Activated naive CD8-positive, alpha-beta T cell treated with anti-CD3 and anti-CD28 coated beads, Interleukin-2, amount 50 U/mL, for 16 hours (primary cell): ENCODE data around the gene FGF22.
"Not testable (repeated sequence)": the region's sequence is repeated elsewhere in the genome, so short reads cannot be mapped to it uniquely, and the experiment has no call there.

Experiments
- DNase-seq: peaks from one replicate; pipeline ENCODE4 v3.0.0-alpha.2; 2020; ENCODE audit warnings: low read depth, low spot score

The FGF22 gene

GRCh38 chr19:607301-608154 lies 32.2 kb upstream of the FGF22 start:
- DNase-seq, result no peak

DNA sequence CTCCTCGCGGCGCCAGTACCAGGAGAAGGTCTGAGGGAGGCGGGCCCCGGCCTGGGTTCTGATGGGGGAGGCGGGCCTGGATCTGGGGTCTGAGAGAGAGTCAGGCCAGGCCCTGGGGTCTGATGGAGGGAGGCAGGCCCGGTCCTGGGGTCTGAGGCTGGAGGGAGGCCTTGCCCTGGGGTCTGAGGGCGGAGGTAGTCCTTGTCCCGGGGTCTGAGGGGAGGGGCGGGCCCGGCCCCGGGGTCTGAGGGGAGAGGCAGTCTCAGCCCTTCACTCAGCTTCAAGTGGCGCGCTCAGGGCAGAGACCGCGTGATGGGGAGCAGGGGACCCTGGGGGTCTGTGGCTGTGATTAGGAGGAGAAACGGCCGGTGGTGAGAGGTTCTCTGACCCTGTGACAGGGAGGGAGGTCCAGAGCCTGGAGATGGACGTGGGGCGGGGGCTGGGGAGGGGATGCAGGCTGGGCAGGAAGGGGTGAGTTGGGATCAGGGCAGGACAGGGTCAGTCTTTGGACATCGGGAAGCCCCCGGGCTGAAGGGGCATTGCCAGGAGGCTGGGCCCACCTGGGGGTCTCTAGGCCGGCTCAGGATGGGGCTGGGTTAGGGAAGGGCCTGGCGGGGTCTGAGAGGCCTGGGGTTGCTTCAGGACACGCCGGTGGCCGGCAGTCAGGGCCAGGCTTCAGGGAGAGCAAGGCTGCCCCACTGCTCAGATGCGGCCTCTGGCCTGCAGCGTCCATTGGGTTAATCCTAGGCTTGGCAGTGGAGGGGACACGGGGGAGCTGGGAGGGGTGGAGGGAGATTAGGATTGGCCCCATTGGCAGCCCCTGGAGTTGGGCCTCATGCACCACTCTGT lies 31.3 kb upstream of the FGF22 start:
- no peak for DNase-seq

GRCh38 chr19:609004-609346 lies 30.7 kb upstream of the FGF22 start:
- DNase-seq, result no peak

DNA sequence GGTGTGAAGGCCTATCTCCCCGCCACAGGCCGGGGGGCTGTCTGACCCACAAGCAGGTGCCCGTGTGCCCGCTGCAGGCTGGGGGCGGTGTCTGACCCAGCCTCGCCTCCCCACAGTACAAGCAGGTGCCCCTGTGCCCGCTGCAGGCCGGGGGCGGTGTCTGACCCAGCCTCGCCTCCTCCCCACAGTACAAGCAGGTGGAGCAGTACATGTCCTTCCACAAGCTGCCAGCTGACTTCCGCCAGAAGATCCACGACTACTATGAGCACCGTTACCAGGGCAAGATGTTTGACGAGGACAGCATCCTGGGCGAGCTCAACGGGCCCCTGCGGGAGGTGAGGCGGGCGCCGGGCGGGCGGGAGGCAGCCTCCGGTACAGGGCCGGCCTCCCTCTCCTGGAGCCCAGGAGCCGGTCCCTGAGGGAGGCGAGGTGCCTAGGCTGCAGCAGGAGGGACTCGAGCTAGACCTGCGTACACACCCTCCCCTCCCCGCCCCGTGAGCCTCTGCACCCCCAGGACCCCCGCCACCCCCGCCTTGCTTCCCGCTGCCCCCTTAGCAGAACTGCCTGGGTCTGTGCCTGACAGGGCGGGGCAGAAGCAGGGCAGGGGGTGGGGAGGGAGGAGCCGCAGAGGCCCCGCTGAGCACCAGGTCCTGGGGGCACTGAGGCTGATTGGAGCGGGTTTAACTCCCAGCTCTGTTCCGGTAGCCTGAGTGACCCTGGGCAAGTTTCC lies 29.4 kb upstream of the FGF22 start:
- DNase-seq, result no peak

- no peak for DNase-seq
These were observed 28.7 kb upstream of the FGF22 start for GRCh38 chr19:610801-611480.

DNA sequence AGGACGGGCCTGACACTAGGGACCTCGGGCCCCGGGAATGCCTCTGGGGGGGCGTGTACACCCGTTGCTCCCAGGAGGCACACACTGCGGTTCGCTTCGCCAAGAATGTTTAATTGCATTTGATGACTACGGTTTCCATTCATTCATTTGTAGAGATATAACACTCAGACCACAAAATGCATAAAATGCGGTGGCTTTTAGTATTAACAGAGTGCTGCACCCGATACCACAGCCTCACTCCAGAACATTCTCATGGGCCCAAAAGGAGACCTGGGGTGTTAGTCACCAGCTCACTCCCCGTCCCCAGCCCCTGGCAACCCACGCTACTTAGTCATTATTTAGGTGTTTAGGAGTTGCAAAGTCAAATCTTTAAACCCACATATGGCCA lies 28.2 kb upstream of the FGF22 start:
- DNase-seq, result no peak

GRCh38 chr19:612941-613340 lies 26.7 kb upstream of the FGF22 start:
- DNase-seq, result no peak

DNA sequence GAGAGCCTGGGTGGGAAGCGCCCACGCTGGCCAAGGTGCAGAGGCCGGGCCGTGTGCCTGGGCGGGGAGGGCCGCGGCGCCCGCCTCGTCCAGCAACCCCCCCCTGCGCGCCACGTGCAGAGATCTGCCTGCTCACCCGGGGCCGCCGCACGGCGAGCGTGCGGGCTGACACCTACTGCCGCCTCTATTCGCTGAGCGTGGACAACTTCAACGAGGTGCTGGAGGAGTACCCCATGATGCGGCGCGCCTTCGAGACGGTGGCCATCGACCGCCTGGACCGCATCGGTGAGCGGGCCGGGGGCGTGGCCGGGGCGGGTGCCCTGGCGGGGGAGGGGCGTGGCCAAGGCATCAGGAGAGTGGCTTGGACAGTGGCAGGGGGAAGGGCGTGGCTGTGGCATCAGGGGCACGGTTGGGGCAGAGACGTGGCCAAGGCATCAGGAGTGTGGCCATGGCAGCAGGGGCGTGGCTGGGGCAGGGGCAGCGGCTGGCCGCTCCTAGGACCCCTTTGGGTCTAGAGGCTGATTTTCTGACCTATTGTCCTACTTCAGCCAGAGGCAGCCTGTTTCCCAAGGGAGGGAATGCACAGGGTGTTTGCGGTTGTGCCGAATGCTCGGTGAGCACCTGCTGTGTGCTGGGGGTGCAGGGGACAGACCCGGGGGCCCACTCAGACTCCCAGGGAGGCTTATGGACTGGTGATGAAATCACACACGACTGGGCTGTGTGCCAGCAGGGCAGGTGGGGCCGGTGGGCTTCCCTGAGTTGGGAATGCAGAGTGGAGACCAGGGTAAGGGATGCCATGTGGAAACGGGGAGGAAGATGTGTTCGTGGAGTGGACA lies 25.7 kb upstream of the FGF22 start:
- DNase-seq, result no peak

DNA sequence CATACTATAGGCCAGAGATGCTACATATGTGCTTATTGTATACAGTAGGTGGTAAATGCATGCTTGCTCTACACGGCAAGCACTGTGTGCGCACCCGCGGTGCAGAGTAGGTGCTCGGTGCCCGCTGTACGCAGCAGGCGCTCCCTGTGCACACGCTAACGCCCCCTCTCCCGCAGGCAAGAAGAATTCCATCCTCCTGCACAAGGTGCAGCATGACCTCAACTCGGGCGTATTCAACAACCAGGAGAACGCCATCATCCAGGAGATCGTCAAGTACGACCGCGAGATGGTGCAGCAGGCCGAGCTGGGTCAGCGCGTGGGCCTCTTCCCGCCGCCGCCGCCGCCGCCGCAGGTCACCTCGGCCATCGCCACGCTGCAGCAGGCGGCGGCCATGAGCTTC lies 24.1 kb upstream of the FGF22 start:
- no peak for DNase-seq

DNA sequence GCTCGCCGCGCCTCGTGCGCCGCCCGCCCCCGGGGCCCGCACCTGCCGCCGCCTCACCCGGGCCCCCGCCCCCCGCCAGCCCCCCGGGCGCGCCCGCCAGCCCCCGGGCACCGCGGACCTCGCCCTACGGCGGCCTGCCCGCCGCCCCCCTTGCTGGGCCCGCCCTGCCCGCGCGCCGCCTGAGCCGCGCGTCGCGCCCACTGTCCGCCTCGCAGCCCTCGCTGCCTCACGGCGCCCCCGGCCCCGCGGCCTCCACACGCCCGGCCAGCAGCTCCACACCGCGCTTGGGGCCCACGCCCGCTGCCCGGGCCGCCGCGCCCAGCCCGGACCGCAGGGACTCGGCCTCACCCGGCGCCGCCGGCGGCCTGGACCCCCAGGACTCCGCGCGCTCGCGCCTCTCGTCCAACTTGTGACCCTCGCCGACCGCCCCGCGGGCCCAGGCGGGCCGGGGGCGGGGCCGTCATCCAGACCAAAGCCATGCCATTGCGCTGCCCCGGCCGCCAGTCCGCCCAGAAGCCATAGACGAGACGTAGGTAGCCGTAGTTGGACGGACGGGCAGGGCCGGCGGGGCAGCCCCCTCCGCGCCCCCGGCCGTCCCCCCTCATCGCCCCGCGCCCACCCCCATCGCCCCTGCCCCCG lies 23.5 kb upstream of the FGF22 start:
- DNase-seq, result no peak

GRCh38 chr19:616747-617526 lies 22.7 kb upstream of the FGF22 start:
- DNase-seq, result no peak

DNA sequence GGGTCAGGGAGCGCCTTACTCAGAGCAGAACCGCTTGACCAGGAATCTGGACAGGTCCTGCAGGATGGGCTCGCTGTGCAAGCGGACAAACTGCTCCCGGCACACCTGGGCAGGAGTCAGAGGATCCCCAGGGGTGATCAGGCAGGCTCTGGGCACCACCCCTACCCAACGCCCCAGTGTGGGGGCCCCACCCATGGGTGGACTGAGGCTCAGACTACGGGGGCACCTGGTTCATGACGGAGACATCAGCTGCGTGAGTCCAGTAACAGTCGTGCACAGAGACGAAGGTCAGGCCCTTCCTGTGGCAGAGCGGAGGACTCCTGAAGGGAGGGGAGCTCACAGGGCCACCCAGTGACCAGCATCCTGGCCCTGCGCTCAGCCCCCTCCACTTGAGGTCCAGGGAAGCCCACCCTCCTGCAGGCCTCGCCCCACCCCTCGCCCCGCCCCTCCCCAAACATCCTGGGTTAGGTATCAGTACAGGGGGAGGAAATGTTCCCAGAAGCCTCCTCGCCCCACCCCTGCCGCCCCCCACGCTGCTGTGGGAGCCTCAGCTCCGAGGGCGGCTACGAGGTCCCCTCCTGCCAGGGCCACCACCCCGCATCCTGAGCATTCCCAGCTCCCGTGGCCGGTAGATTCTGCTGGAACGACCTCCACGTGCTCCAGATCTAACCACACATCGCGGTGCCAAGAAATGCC lies 22.0 kb upstream of the FGF22 start:
- DNase-seq, result no peak

GRCh38 chr19:618247-618619 lies 21.4 kb upstream of the FGF22 start:
- DNase-seq, result no peak

DNA sequence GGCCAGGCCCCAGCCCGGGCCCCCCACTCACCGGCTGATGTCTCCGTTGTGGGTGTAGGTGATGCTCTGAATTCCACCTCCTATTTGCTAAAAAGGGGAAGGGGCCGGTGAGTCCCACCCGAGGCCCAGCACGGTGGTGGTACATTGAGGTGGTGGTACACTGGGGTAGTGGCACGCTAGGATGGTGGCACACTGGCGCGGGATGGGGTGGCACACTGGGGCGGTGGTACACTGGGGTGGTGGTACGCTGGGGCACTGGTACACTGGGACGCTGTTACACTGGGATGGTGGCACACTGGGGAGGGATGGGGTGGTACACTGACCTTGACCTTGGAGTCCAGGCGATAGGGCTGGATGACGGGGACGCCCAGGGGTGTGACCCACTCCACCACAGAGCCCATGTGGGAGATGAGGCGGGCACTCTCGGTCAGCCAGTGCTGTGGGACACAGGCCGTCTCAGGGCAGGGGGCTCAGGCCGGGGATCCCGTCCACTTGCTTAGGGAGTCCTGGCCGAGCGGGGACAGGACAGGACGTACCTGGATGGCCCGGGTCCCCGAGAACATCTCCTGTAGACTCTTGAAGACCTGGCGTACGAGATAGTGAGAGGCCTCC lies 20.9 kb upstream of the FGF22 start:
- no peak for DNase-seq

DNA sequence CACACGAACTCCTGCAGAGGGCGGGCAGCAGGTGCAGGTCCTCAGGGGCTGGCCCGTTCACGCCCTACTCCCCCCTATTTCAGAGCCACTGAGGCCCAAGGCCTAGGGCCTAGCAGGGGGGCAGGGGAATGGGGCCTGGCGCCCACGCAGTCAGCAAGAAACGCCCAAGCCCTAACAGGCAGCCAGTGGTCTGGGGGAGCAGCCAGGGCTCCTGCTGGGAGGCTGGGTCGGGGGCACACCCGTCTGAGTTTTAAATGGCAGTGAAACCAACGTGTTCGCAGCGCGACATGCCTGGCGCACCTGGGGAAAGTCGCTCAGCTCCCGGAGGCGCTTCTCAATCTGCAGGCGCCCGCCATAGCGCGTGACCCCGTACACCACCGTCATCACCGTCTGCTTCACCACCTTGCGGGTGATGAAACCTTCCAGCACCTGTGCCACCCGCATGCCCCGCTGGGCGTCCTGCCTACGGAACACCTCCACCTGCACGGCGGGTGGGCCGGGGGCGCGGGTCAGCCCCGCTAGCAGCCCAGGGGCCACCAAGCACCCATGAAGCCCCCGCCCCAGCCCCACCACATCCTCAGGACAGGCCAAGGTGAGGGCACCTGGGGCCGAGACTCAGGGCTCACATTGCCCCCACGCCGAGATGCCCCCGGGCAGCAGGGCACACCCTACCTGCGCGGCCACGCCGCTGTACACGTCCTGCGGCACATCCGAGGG lies 20.2 kb upstream of the FGF22 start:
- no peak for DNase-seq

GRCh38 chr19:620166-620862 lies 19.4 kb upstream of the FGF22 start:
- no peak for DNase-seq

DNA sequence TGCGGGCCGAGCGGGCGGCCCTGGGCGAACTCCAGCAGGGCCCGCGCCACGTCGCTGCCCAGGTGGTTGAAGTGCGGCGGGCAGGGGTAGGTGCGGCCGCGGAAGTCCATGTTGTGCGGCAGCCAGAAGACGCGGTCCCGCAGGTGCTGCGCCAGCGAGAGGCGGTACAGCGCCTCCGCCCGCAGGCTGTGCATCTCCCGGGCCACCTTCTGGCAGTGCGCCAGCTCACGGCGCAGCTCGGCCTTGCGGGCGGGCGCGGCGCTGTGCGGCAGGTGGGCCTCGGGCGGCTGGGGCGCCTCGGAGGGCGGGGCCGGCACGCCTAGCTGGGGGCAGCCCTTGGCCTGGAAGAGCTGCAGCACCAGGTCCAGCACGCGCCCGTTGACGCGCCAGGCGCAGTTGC lies 18.5 kb upstream of the FGF22 start:
- not testable (repeated sequence) for DNase-seq
